HEK293T (cell line): Measurements from ENCODE around the gene KIRREL3.

Experiments
- CTCF ChIA-PET: fragments of 350-600 bp; formaldehyde crosslinking; extraction: SDS; loops from one replicate; lab custom pipeline; 2021; ENCODE audit warnings: antibody characterized with exemption, inconsistent platforms; lab: Yijun Ruan, JAX
- POLR2A ChIA-PET: fragments of 350-600 bp; formaldehyde crosslinking; extraction: SDS; loops from one replicate; lab custom pipeline; 2020; ENCODE audit warnings: antibody characterized with exemption, inconsistent platforms; lab: Yijun Ruan, JAX
- DNase-seq: peaks from one replicate; pipeline ENCODE4 v3.0.0; 2012; ENCODE audit warnings: mixed read lengths; ENCODE audit errors: extremely low spot score
- ARNT ChIP-seq: fragments of 450-650 bp; IDR thresholded peaks from 2 replicates; pipeline ENCODE4 v1.6.1; 2017; ENCODE audit warnings: mild to moderate bottlenecking
- BHLHE40 ChIP-seq: fragments of 450-650 bp; IDR thresholded peaks from 2 replicates; pipeline ENCODE4 v1.6.1; 2016; ENCODE audit warnings: mild to moderate bottlenecking, moderate library complexity, borderline replicate concordance
- CTBP1 ChIP-seq: fragments of 450-650 bp; IDR thresholded peaks from 2 replicates; pipeline ENCODE4 v1.6.1; 2016; ENCODE audit warnings: borderline replicate concordance
- ELF4 ChIP-seq: fragments of 450-650 bp; IDR thresholded peaks from 2 replicates; pipeline ENCODE4 v1.6.1; 2017; ENCODE audit warnings: antibody characterized with exemption
- FOXA1 ChIP-seq: fragments of 450-650 bp; IDR thresholded peaks from 2 replicates; pipeline ENCODE4 v1.6.1; 2016; ENCODE audit warnings: mild to moderate bottlenecking
- FOXK2 ChIP-seq: fragments of 450-650 bp; IDR thresholded peaks from 2 replicates; pipeline ENCODE4 v1.6.1; 2016; ENCODE audit warnings: mild to moderate bottlenecking
- FOXM1 ChIP-seq: fragments of 450-650 bp; IDR thresholded peaks from 2 replicates; pipeline ENCODE4 v1.6.1; 2017; ENCODE audit warnings: mild to moderate bottlenecking, borderline replicate concordance
- HDGF ChIP-seq: fragments of 450-650 bp; IDR thresholded peaks from 2 replicates; pipeline ENCODE4 v1.6.1; 2017; ENCODE audit warnings: antibody characterized with exemption, borderline replicate concordance
- L3MBTL2 ChIP-seq: fragments of 450-650 bp; conservative IDR thresholded peaks from 2 replicates; pipeline ENCODE4 v1.6.1; 2016; ENCODE audit warnings: mild to moderate bottlenecking
- LEF1 ChIP-seq: fragments of 450-650 bp; IDR thresholded peaks from 2 replicates; pipeline ENCODE4 v1.6.1; 2017; ENCODE audit warnings: mild to moderate bottlenecking, borderline replicate concordance
- NFRKB ChIP-seq: fragments of 450-650 bp; IDR thresholded peaks from 2 replicates; pipeline ENCODE4 v1.6.1; 2016; ENCODE audit warnings: mild to moderate bottlenecking, moderate library complexity
- SP1 ChIP-seq: fragments of 450-650 bp; IDR thresholded peaks from 2 replicates; pipeline ENCODE4 v1.6.1; 2017
- SUZ12 ChIP-seq: fragments of 450-650 bp; IDR thresholded peaks from 2 replicates; pipeline ENCODE4 v1.6.1; 2016; ENCODE audit warnings: mild to moderate bottlenecking
- TARDBP ChIP-seq: fragments of 450-650 bp; IDR thresholded peaks from 2 replicates; pipeline ENCODE4 v1.6.1; 2016
- ZNF384 ChIP-seq: fragments of 450-650 bp; IDR thresholded peaks from 2 replicates; pipeline ENCODE4 v1.6.1; 2016
- TF ChIP-seq, protein P1 (sequence below): fragments of 450-650 bp; IDR thresholded peaks from 2 replicates; pipeline ENCODE4 v1.6.1; 2016

The KIRREL3 gene

GRCh38 chr11:126497581-126498122 lies 502.9 kb downstream of the KIRREL3 start:
- no peak for DNase-seq
- TF ChIP-seq FOXK2 (no peak), ELF4 (no peak), FOXA1 (no peak), ARNT (no peak), FOXM1 (no peak), HDGF (no peak)
- ChIA-PET POLR2A (no interaction called here), CTCF (interaction anchor here (0.6 kb wide), 1 partner anchor 12 kb away, joined by 3 read pairs; no protein-coding TSS in a partner anchor)

- no peak for DNase-seq
- ChIA-PET CTCF (no interaction called here), POLR2A (no interaction called here)
- no peak for TF ChIP-seq BHLHE40
- TF ChIP-seq CTBP1: no peak
- TF ChIP-seq NFRKB: no peak
- TF ChIP-seq, protein P1, sequence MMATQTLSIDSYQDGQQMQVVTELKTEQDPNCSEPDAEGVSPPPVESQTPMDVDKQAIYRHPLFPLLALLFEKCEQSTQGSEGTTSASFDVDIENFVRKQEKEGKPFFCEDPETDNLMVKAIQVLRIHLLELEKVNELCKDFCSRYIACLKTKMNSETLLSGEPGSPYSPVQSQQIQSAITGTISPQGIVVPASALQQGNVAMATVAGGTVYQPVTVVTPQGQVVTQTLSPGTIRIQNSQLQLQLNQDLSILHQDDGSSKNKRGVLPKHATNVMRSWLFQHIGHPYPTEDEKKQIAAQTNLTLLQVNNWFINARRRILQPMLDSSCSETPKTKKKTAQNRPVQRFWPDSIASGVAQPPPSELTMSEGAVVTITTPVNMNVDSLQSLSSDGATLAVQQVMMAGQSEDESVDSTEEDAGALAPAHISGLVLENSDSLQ: no peak
- no peak for TF ChIP-seq SP1
- TF ChIP-seq HDGF: no peak
- no peak for TF ChIP-seq ARNT
- TF ChIP-seq FOXA1: no peak
- no peak for TF ChIP-seq LEF1
Observed at GRCh38 chr11:126496576-126497337, 503.8 kb downstream of the KIRREL3 start.

GRCh38 chr11:126495281-126496220 lies 505.0 kb downstream of the KIRREL3 start:
- CTCF ChIA-PET: no interaction called here

GRCh38 chr11:126494831-126495230 lies 505.7 kb downstream of the KIRREL3 start:
- no peak for TF ChIP-seq ELF4
- TF ChIP-seq, protein P1: no peak
- no peak for TF ChIP-seq FOXK2
- TF ChIP-seq TARDBP: no peak
- no peak for TF ChIP-seq LEF1
- no peak for TF ChIP-seq HDGF
- no peak for TF ChIP-seq SUZ12
- no peak for TF ChIP-seq CTBP1
- TF ChIP-seq SP1: no peak
- TF ChIP-seq BHLHE40: no peak
- no peak for TF ChIP-seq FOXM1
- TF ChIP-seq L3MBTL2: no peak
- TF ChIP-seq NFRKB: no peak
- TF ChIP-seq FOXA1: no peak
- TF ChIP-seq ZNF384: no peak
- no peak for TF ChIP-seq ARNT
- ChIA-PET POLR2A (no interaction called here), CTCF (no interaction called here)
- no peak for DNase-seq

More at GRCh38 chr11:126495281-126496220, 505.0 kb downstream of the KIRREL3 start:
- POLR2A ChIA-PET: no interaction called here
- DNase-seq: no peak
- TF ChIP-seq FOXM1 (no peak), NFRKB (no peak), HDGF (no peak)

DNA sequence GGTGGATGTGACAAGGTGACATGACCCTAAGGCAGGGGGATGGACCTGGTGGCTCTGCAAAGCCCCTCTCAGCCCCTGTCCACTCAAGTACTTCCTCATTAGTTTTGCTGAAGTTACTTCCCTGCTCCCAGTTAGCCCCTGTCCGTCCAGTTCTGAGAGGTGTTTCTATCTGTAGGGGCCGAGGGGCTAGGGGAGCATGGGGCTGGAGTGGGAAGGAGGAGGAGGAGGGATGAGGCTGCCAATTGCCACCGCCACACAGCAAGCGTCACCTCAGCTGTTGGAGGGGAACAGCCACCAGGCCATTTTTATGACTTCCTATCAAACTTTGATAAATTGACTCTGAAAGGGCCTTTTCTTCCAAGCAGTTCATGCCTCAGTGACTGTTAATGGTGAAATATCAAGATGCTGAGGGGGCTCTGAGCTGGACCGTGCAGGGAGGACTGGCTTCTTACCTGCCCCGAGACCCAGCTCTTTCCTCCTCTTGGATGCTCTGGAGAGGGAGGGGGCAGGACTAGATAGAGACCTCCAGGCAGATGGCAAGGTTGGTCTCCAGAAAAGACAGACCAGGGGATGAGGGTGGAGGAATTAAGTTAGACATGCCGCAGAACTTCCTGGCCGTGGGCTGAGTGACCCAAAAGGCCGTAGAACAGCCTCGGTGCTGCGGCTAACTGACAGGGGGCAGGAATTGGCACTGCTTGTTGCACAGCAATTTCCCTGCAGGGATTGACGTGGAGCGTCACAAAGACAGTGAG lies 508.1 kb downstream of the KIRREL3 start:
- DNase-seq: no peak
- POLR2A ChIA-PET: no interaction called here
- CTCF ChIA-PET: no interaction called here
- TF ChIP-seq TARDBP (no peak), SP1 (no peak), FOXM1 (no peak), ARNT (no peak), HDGF (no peak), BHLHE40 (no peak), FOXA1 (no peak), FOXK2 (no peak), NFRKB (no peak), ELF4 (no peak), ZNF384 (no peak), L3MBTL2 (no peak), LEF1 (no peak), CTBP1 (no peak), SUZ12 (no peak)
- TF ChIP-seq, protein P1: no peak
